H1 (cell line): Measurements from ENCODE around the gene LNPEP. TPM values are rescaled to one million over a fixed set of nuclear protein-coding genes. Genes with fewer than 3 reads are reported as not detected.

ENCODE experiments used
- CTCF ChIA-PET: fragments of 300-600 bp; sonication (Branson Sonifier 250); formaldehyde crosslinking; loops from one replicate; lab custom pipeline; 2021; ENCODE audit not compliant: partially characterized antibody; lab: Charles Lee
- POLR2A ChIA-PET: fragments of 300-600 bp; sonication (Branson Sonifier 250); formaldehyde crosslinking; loops from one replicate; lab custom pipeline; 2021; ENCODE audit warnings: inconsistent platforms; ENCODE audit not compliant: partially characterized antibody; lab: Charles Lee
- DNase-seq, 2 experiments: peaks; one replicate each; pipeline versions ENCODE4 v3.0.0 to v3.0.0-alpha.2; 2010 to 2022; ENCODE audit warnings: low spot score in 2 of 2, low read depth in 1 of 2, mixed read lengths in 1 of 2
- FAIRE-seq: peaks from 2 replicates; lab custom pipeline; 2011; peaks lifted over from hg19 to GRCh38; lab: Jason Lieb, UNC
- H2AFZ ChIP-seq: 2 replicates; pipeline ENCODE4 v1.8.1; 2012; ENCODE audit warnings: low read length, inconsistent platforms
- H2AK5ac ChIP-seq: 2 replicates; pipeline ENCODE4 v1.6.1; 2013; ENCODE audit warnings: low read depth, low read length
- H2BK120ac ChIP-seq: replicated peaks from 2 replicates; pipeline ENCODE3; 2013; ENCODE audit warnings: low read depth, low read length, inconsistent platforms
- H2BK12ac ChIP-seq: 2 replicates; pipeline ENCODE4 v1.6.1; 2013; ENCODE audit warnings: low read depth, low read length
- H2BK15ac ChIP-seq: 2 replicates; pipeline ENCODE4 v1.6.1; 2013; ENCODE audit warnings: low read length
- H2BK20ac ChIP-seq: 2 replicates; pipeline ENCODE4 v1.6.1; 2013; ENCODE audit warnings: low read length
- H2BK5ac ChIP-seq: 2 replicates; pipeline ENCODE4 v1.6.1; 2013; ENCODE audit warnings: low read depth, low read length
- H3K14ac ChIP-seq: 2 replicates; pipeline ENCODE4 v1.6.1; 2013; ENCODE audit warnings: inconsistent platforms; ENCODE audit not compliant: insufficient read length
- H3K18ac ChIP-seq: 2 replicates; pipeline ENCODE4 v1.6.1; 2013; ENCODE audit warnings: low read length; ENCODE audit errors: extremely low read depth
- H3K23ac ChIP-seq: 2 replicates; pipeline ENCODE4 v1.6.1; 2013; ENCODE audit warnings: inconsistent platforms; ENCODE audit not compliant: insufficient read length
- H3K23me2 ChIP-seq: 2 replicates; pipeline ENCODE4 v1.6.1; 2013; ENCODE audit warnings: low read depth, low read length
- H3K27ac ChIP-seq: 2 replicates; pipeline ENCODE4 v1.6.1; 2011; ENCODE audit warnings: low read depth, low read length, inconsistent platforms
- H3K27me3 ChIP-seq, 4 experiments: replicated peaks in 1 of 4; 1 replicate in 1 of 4; 2 replicates in 3 of 4; pipeline versions ENCODE4 v1.6.1 to v1.8.1; 2011 to 2013; ENCODE audit warnings: low read length in 3 of 4, mild to moderate bottlenecking in 3 of 4, inconsistent platforms in 2 of 4, mixed read lengths in 2 of 4, moderate library complexity in 1 of 4; ENCODE audit not compliant: control insufficient read depth in 3 of 4, insufficient read depth in 3 of 4; ENCODE audit errors: extremely low read depth in 1 of 4
- H3K36me3 ChIP-seq, 4 experiments: 2 replicates each; pipeline versions ENCODE4 v1.6.1 to v1.8.1; 2011 to 2013; ENCODE audit warnings: mild to moderate bottlenecking in 4 of 4, low read length in 3 of 4, moderate library complexity in 2 of 4, control low read depth in 1 of 4, inconsistent platforms in 1 of 4; ENCODE audit not compliant: insufficient read depth in 4 of 4, control insufficient read depth in 2 of 4
- H3K4ac ChIP-seq: replicated peaks from 2 replicates; pipeline ENCODE3; 2013; ENCODE audit warnings: low read length, low read depth, mixed read lengths, inconsistent platforms; ENCODE audit not compliant: insufficient read length
- H3K4me1 ChIP-seq, 4 experiments: replicated peaks in 1 of 4; 1 replicate in 1 of 4; 2 replicates in 3 of 4; pipeline versions ENCODE4 v1.6.1 to v1.8.1; 2011 to 2013; ENCODE audit warnings: low read length in 3 of 4, inconsistent platforms in 2 of 4, mixed read lengths in 1 of 4; ENCODE audit not compliant: insufficient read depth in 4 of 4, control insufficient read depth in 3 of 4
- H3K4me2 ChIP-seq, 2 experiments: 2 replicates each; pipeline versions ENCODE4 v1.6.1 to v1.8.1; 2011 to 2013; ENCODE audit warnings: low read depth in 2 of 2, low read length in 2 of 2, control low read depth in 1 of 2, inconsistent platforms in 1 of 2, mild to moderate bottlenecking in 1 of 2; ENCODE audit not compliant: insufficient read depth in 1 of 2
- H3K4me3 ChIP-seq, 4 experiments: fragments of 200-600, 300-600 bp in 1 of 4; sonication (generic), shearing (Covaris generic), sonication (Bioruptor Twin) in 1 of 4; 2 replicates each; pipeline versions ENCODE4 v1.5.1 to v1.8.1; 2011 to 2016; ENCODE audit warnings: low read length in 4 of 4, low read depth in 3 of 4, control low read depth in 2 of 4, inconsistent platforms in 2 of 4, mild to moderate bottlenecking in 2 of 4, mixed read lengths in 1 of 4, moderate library complexity in 1 of 4; ENCODE audit not compliant: insufficient read depth in 2 of 4; ENCODE audit errors: extremely low read depth in 1 of 4
- H3K56ac ChIP-seq: replicated peaks from 2 replicates; pipeline ENCODE3; 2013; ENCODE audit warnings: low read depth, mild to moderate bottlenecking, mixed read lengths, low read length, inconsistent platforms; ENCODE audit not compliant: insufficient read length
- H3K79me1 ChIP-seq: 2 replicates; pipeline ENCODE4 v1.6.1; 2013; ENCODE audit warnings: low read depth, low read length, control low read depth
- H3K79me2 ChIP-seq, 2 experiments: 2 replicates each; pipeline versions ENCODE4 v1.6.1 to v1.8.1; 2012 to 2013; ENCODE audit warnings: low read length in 2 of 2, mild to moderate bottlenecking in 2 of 2, inconsistent platforms in 1 of 2; ENCODE audit not compliant: insufficient read depth in 2 of 2, control insufficient read depth in 1 of 2
- H3K9ac ChIP-seq, 4 experiments: replicated peaks in 1 of 4; 1 replicate in 1 of 4; 2 replicates in 3 of 4; pipeline versions ENCODE4 v1.6.1 to v1.8.1; 2011 to 2013; ENCODE audit warnings: low read depth in 3 of 4, low read length in 3 of 4, control low read depth in 2 of 4, mild to moderate bottlenecking in 2 of 4, moderate library complexity in 2 of 4, inconsistent platforms in 1 of 4; ENCODE audit errors: extremely low read depth in 1 of 4
- H3K9me3 ChIP-seq, 2 experiments: 2 replicates each; pipeline versions ENCODE4 v1.6.1 to v1.8.1; 2012 to 2013; ENCODE audit warnings: mild to moderate bottlenecking in 2 of 2, moderate library complexity in 2 of 2, control low read depth in 1 of 2, inconsistent platforms in 1 of 2, low read depth in 1 of 2, low read length in 1 of 2, mixed read lengths in 1 of 2; ENCODE audit not compliant: insufficient read depth in 2 of 2
- H4K20me1 ChIP-seq, 2 experiments: replicated peaks in 1 of 2; 2 replicates each; pipeline versions ENCODE3 to v1.8.1; 2011 to 2013; ENCODE audit warnings: inconsistent platforms in 2 of 2, low read length in 2 of 2, mild to moderate bottlenecking in 1 of 2; ENCODE audit not compliant: insufficient read depth in 2 of 2, control insufficient read depth in 1 of 2
- H4K5ac ChIP-seq: 2 replicates; pipeline ENCODE4 v1.6.1; 2013; ENCODE audit warnings: low read length, low read depth, mixed read lengths, inconsistent platforms; ENCODE audit not compliant: insufficient read length
- H4K8ac ChIP-seq: 2 replicates; pipeline ENCODE4 v1.8.0; 2013; ENCODE audit warnings: mild to moderate bottlenecking, moderate library complexity, low read length, inconsistent platforms; ENCODE audit not compliant: insufficient read depth; ENCODE audit errors: extremely low read depth
- H4K91ac ChIP-seq: replicated peaks from 2 replicates; pipeline ENCODE3; 2013; ENCODE audit warnings: low read length, mixed read lengths, inconsistent platforms; ENCODE audit not compliant: insufficient read length
- ATF2 ChIP-seq: IDR thresholded peaks from 2 replicates; pipeline ENCODE4 v1.6.1; 2012; ENCODE audit warnings: low read length, inconsistent platforms
- E2F6 ChIP-seq: IDR thresholded peaks from 2 replicates; pipeline ENCODE4 v1.6.1; 2012; ENCODE audit warnings: inconsistent platforms
- NANOG ChIP-seq: IDR thresholded peaks from 2 replicates; pipeline ENCODE4 v1.6.1; 2011; ENCODE audit warnings: low read length, low read depth, mild to moderate bottlenecking, inconsistent platforms; ENCODE audit not compliant: insufficient read depth, poor library complexity, severe bottlenecking
- NRF1 ChIP-seq: IDR thresholded peaks from 2 replicates; pipeline ENCODE4 v1.6.1; 2011; ENCODE audit warnings: mild to moderate bottlenecking, low read depth, low read length, improper control_type of control experiment
- WGBS, 2 experiments: shearing (Covaris generic) in 1 of 2; methylation state at CpG; one replicate each; pipeline versions ENCODE4 v1.1.6 to v1.1.7; 2013 to 2015; ENCODE audit warnings: low lambda C conversion rate in 2 of 2, mixed read lengths in 2 of 2, inconsistent platforms in 1 of 2, low coverage in 1 of 2, missing lambda C conversion rate in 1 of 2; ENCODE audit not compliant: insufficient replicate concordance in 2 of 2, insufficient coverage in 1 of 2, insufficient read length in 1 of 2; ENCODE audit errors: extremely low coverage in 1 of 2, missing lambda C conversion rate in 1 of 2; 5-methylcytosine and 5-hydroxymethylcytosine counted together
- polyA plus RNA-seq, 7 experiments: library from polyadenylated mRNA; depleted of rRNA in 3 of 7; stranded (reverse) in 5 of 7; unstranded in 2 of 7; fragments of >200 nt in 5 of 7; fragments of 200-250 nt in 2 of 7; gene quantifications; 1 replicate in 5 of 7; 2 replicates in 1 of 7; 4 replicates in 1 of 7; pipeline versions ENCODE4 v1.2.1 to v1.2.3, GENCODE V29; 2011 to 2013; ENCODE audit warnings: missing spikeins in 2 of 7, mixed read lengths in 2 of 7
- total RNA-seq: library from RNA; stranded (reverse); fragmentation: NEBNext Ultra II Directional; extraction: Animal tissue kit (Norgen Biotek cat#: 25700); gene quantifications from 2 replicates; pipeline ENCODE4 v1.2.1, GENCODE V29; 2021

LNPEP gene
- total and polyA plus RNA-seq, 2 of the 8 experiments (the other 6 are each of a cell fraction or from before 2014, with no cell fraction given) = 1.8 to 4.5 TPM

GRCh38 chr5:96931605-96932004, 4.3 kb upstream of the LNPEP start:
- 70% methylated on average over 1 of the region's 1 CpG; no CpG with 5 or more reads in 1 of the 2 experiments for WGBS, 2 experiments
- no peak overlapping the region for H2AK5ac ChIP-seq
- H2BK12ac ChIP-seq = no peak overlapping the region
- H3K27me3 ChIP-seq = peaks cover 0 to 2% (median 1%) of the 10 kb centered on the region in 4 experiments; a peak in 3 of 7 replicates
- FAIRE-seq = no peak
- no peak overlapping the region for H3K9ac ChIP-seq
- H4K5ac ChIP-seq = no peak overlapping the region
- H3K36me3 ChIP-seq = no peaks in the 10 kb centered on the region
- TF ChIP-seq NRF1 = no peak
- TF ChIP-seq NANOG = no peak
- TF ChIP-seq E2F6 = no peak
- no peak for TF ChIP-seq ATF2
- H3K56ac ChIP-seq = no peak overlapping the region
- ChIA-PET CTCF (interaction anchor here (1.2 to 3.0 kb wide), 3 partner anchors 32 to 64 kb away, joined by 3 to 9 read pairs (median 5); no protein-coding TSS in a partner anchor), POLR2A (no interaction called here)
- H2BK15ac ChIP-seq = no peak overlapping the region
- H3K79me1 ChIP-seq = no peaks in the 10 kb centered on the region
- no peaks in the 10 kb centered on the region for H4K20me1 ChIP-seq
- H2BK5ac ChIP-seq = no peak overlapping the region
- H2BK20ac ChIP-seq = no peak overlapping the region
- peaks cover 10% of the 10 kb centered on the region for H3K23me2 ChIP-seq
- H3K4me3 ChIP-seq = no peak overlapping the region
- H2AFZ ChIP-seq = no peak overlapping the region
- no peak overlapping the region for H4K91ac ChIP-seq
- H3K23ac ChIP-seq = no peak overlapping the region
- no peak overlapping the region for H4K8ac ChIP-seq
- H3K79me2 ChIP-seq = no peaks in the 10 kb centered on the region
- H3K14ac ChIP-seq = no peak overlapping the region
- H3K27ac ChIP-seq = no peak overlapping the region
- H3K9me3 ChIP-seq = no peaks in the 10 kb centered on the region
- no peak overlapping the region for H3K4me2 ChIP-seq
- H3K4ac ChIP-seq = no peak overlapping the region
- peaks cover under 1 to 8% (median 4%) of the 10 kb centered on the region in 4 experiments; a peak in 3 of 7 replicates for H3K4me1 ChIP-seq
- H2BK120ac ChIP-seq = no peak overlapping the region
- DNase-seq = no peak
- no peak overlapping the region for H3K18ac ChIP-seq
